ENCODE measurements around the gene SLC9A7.

DNA sequence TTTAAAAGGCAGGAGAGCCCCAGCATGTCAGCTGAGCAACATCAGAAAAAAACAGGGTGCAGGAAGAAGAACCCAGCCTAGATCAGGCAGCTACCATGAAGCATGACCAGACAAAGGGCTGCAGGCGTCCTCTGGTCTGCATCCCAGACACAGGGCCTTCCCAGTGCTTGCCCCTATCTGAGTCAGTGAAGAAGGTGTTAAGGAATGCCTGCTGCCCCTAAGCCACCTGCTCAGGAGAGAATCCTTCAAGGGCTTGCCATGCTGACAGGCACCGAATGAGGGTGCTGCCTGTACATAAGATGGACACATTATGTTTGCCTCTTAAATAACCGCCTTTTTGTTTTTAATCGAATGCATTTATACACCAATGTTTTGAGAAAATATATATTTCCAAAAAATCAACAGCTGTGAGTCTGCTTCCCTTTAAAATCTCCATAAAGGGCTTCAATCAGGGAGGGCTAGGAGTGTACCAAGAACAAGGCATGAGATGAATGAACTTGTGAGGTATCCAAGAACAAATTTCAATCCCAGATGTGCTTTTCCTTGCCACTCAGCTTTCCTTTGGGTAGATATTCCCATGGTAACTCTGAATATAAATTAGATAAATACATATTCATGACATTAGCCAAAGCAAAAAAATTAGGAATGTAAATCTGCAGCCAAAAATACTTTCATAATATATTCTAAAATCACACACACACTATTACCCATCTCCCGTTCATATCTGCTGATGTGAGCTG, 85.1 kb downstream of the SLC9A7 start:
- TF ChIP-seq PHF21A (CRISPR knock-in tag; IDR thresholded peaks at IDR 0.05): no peak
- TF ChIP-seq, protein P1, sequence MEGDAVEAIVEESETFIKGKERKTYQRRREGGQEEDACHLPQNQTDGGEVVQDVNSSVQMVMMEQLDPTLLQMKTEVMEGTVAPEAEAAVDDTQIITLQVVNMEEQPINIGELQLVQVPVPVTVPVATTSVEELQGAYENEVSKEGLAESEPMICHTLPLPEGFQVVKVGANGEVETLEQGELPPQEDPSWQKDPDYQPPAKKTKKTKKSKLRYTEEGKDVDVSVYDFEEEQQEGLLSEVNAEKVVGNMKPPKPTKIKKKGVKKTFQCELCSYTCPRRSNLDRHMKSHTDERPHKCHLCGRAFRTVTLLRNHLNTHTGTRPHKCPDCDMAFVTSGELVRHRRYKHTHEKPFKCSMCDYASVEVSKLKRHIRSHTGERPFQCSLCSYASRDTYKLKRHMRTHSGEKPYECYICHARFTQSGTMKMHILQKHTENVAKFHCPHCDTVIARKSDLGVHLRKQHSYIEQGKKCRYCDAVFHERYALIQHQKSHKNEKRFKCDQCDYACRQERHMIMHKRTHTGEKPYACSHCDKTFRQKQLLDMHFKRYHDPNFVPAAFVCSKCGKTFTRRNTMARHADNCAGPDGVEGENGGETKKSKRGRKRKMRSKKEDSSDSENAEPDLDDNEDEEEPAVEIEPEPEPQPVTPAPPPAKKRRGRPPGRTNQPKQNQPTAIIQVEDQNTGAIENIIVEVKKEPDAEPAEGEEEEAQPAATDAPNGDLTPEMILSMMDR (CRISPR knock-in tag; IDR thresholded peaks at IDR 0.05): no peak

All from HepG2 (cell line).